NCI-H69 (cell line): ENCODE data around the gene FLAD1.

ENCODE experiments used
- DNase-seq: peaks from one replicate; lab custom pipeline; 2025; lab: John Stamatoyannopoulos, UW

FLAD1 gene

GRCh38 chr1:155004352-155005075 lies 21.4 kb downstream of the FLAD1 start:
- peak; percentile 69 for DNase-seq

- DNase-seq = no peak
These were observed 22.2 kb downstream of the FLAD1 start for GRCh38 chr1:155005076-155006011.

- peak; percentile 23 for DNase-seq
These were observed 23.5 kb downstream of the FLAD1 start for GRCh38 chr1:155006601-155007101.

GRCh38 chr1:155007251-155007828 lies 24.2 kb downstream of the FLAD1 start:
- DNase-seq = no peak

- DNase-seq = no peak
These were observed 25.1 kb downstream of the FLAD1 start for GRCh38 chr1:155008015-155008941.

GRCh38 chr1:155009221-155009711 lies 26.1 kb downstream of the FLAD1 start:
- no peak for DNase-seq

- no peak for DNase-seq
These were observed 26.6 kb downstream of the FLAD1 start for GRCh38 chr1:155009742-155010141.

GRCh38 chr1:155010211-155010918 lies 27.2 kb downstream of the FLAD1 start:
- peak; percentile 27 for DNase-seq

GRCh38 chr1:155011004-155011416 lies 27.9 kb downstream of the FLAD1 start:
- DNase-seq = no peak

GRCh38 chr1:155011437-155012025 lies 28.4 kb downstream of the FLAD1 start:
- no peak for DNase-seq

GRCh38 chr1:155012026-155012546 lies 28.9 kb downstream of the FLAD1 start:
- peak; percentile 96 for DNase-seq

- no peak for DNase-seq
These were observed 29.8 kb downstream of the FLAD1 start for GRCh38 chr1:155012776-155013602.

GRCh38 chr1:155013632-155014031 lies 30.5 kb downstream of the FLAD1 start:
- DNase-seq = no peak

- no peak for DNase-seq
These were observed 31.8 kb downstream of the FLAD1 start for GRCh38 chr1:155014709-155015508.

- no peak for DNase-seq
These were observed 32.5 kb downstream of the FLAD1 start for GRCh38 chr1:155015527-155016230.

GRCh38 chr1:155016231-155016831 lies 33.2 kb downstream of the FLAD1 start:
- no peak for DNase-seq
